H1 (cell line): ENCODE measurements around the gene TNNI3. TPM values are rescaled to one million over a fixed set of nuclear protein-coding genes. Genes with fewer than 3 reads are reported as not detected.

ENCODE experiments used
- CTCF ChIA-PET: fragments of 300-600 bp; sonication (Branson Sonifier 250); formaldehyde crosslinking; loops from one replicate; lab custom pipeline; 2021; ENCODE audit not compliant: partially characterized antibody; lab: Charles Lee
- POLR2A ChIA-PET: fragments of 300-600 bp; sonication (Branson Sonifier 250); formaldehyde crosslinking; loops from one replicate; lab custom pipeline; 2021; ENCODE audit warnings: inconsistent platforms; ENCODE audit not compliant: partially characterized antibody; lab: Charles Lee
- DNase-seq, 2 experiments: peaks; one replicate each; pipeline versions ENCODE4 v3.0.0 to v3.0.0-alpha.2; 2010 to 2022; ENCODE audit warnings: low spot score in 2 of 2, low read depth in 1 of 2, mixed read lengths in 1 of 2
- FAIRE-seq: peaks from 2 replicates; lab custom pipeline; 2011; peaks lifted over from hg19 to GRCh38; lab: Jason Lieb, UNC
- H2AFZ ChIP-seq: 2 replicates; pipeline ENCODE4 v1.8.1; 2012; ENCODE audit warnings: low read length, inconsistent platforms
- H2AK5ac ChIP-seq: 2 replicates; pipeline ENCODE4 v1.6.1; 2013; ENCODE audit warnings: low read depth, low read length
- H2BK120ac ChIP-seq: replicated peaks from 2 replicates; pipeline ENCODE3; 2013; ENCODE audit warnings: low read depth, low read length, inconsistent platforms
- H2BK12ac ChIP-seq: 2 replicates; pipeline ENCODE4 v1.6.1; 2013; ENCODE audit warnings: low read depth, low read length
- H2BK15ac ChIP-seq: 2 replicates; pipeline ENCODE4 v1.6.1; 2013; ENCODE audit warnings: low read length
- H2BK20ac ChIP-seq: 2 replicates; pipeline ENCODE4 v1.6.1; 2013; ENCODE audit warnings: low read length
- H2BK5ac ChIP-seq: 2 replicates; pipeline ENCODE4 v1.6.1; 2013; ENCODE audit warnings: low read depth, low read length
- H3K14ac ChIP-seq: 2 replicates; pipeline ENCODE4 v1.6.1; 2013; ENCODE audit warnings: inconsistent platforms; ENCODE audit not compliant: insufficient read length
- H3K18ac ChIP-seq: 2 replicates; pipeline ENCODE4 v1.6.1; 2013; ENCODE audit warnings: low read length; ENCODE audit errors: extremely low read depth
- H3K23ac ChIP-seq: 2 replicates; pipeline ENCODE4 v1.6.1; 2013; ENCODE audit warnings: inconsistent platforms; ENCODE audit not compliant: insufficient read length
- H3K23me2 ChIP-seq: 2 replicates; pipeline ENCODE4 v1.6.1; 2013; ENCODE audit warnings: low read depth, low read length
- H3K27ac ChIP-seq: 2 replicates; pipeline ENCODE4 v1.6.1; 2011; ENCODE audit warnings: low read depth, low read length, inconsistent platforms
- H3K27me3 ChIP-seq, 4 experiments: replicated peaks in 1 of 4; 1 replicate in 1 of 4; 2 replicates in 3 of 4; pipeline versions ENCODE4 v1.6.1 to v1.8.1; 2011 to 2013; ENCODE audit warnings: low read length in 3 of 4, mild to moderate bottlenecking in 3 of 4, inconsistent platforms in 2 of 4, mixed read lengths in 2 of 4, moderate library complexity in 1 of 4; ENCODE audit not compliant: control insufficient read depth in 3 of 4, insufficient read depth in 3 of 4; ENCODE audit errors: extremely low read depth in 1 of 4
- H3K36me3 ChIP-seq, 4 experiments: 2 replicates each; pipeline versions ENCODE4 v1.6.1 to v1.8.1; 2011 to 2013; ENCODE audit warnings: mild to moderate bottlenecking in 4 of 4, low read length in 3 of 4, moderate library complexity in 2 of 4, control low read depth in 1 of 4, inconsistent platforms in 1 of 4; ENCODE audit not compliant: insufficient read depth in 4 of 4, control insufficient read depth in 2 of 4
- H3K4ac ChIP-seq: replicated peaks from 2 replicates; pipeline ENCODE3; 2013; ENCODE audit warnings: low read length, low read depth, mixed read lengths, inconsistent platforms; ENCODE audit not compliant: insufficient read length
- H3K4me1 ChIP-seq, 4 experiments: replicated peaks in 1 of 4; 1 replicate in 1 of 4; 2 replicates in 3 of 4; pipeline versions ENCODE4 v1.6.1 to v1.8.1; 2011 to 2013; ENCODE audit warnings: low read length in 3 of 4, inconsistent platforms in 2 of 4, mixed read lengths in 1 of 4; ENCODE audit not compliant: insufficient read depth in 4 of 4, control insufficient read depth in 3 of 4
- H3K4me2 ChIP-seq, 2 experiments: 2 replicates each; pipeline versions ENCODE4 v1.6.1 to v1.8.1; 2011 to 2013; ENCODE audit warnings: low read depth in 2 of 2, low read length in 2 of 2, control low read depth in 1 of 2, inconsistent platforms in 1 of 2, mild to moderate bottlenecking in 1 of 2; ENCODE audit not compliant: insufficient read depth in 1 of 2
- H3K4me3 ChIP-seq, 4 experiments: fragments of 200-600, 300-600 bp in 1 of 4; sonication (generic), shearing (Covaris generic), sonication (Bioruptor Twin) in 1 of 4; 2 replicates each; pipeline versions ENCODE4 v1.5.1 to v1.8.1; 2011 to 2016; ENCODE audit warnings: low read length in 4 of 4, low read depth in 3 of 4, control low read depth in 2 of 4, inconsistent platforms in 2 of 4, mild to moderate bottlenecking in 2 of 4, mixed read lengths in 1 of 4, moderate library complexity in 1 of 4; ENCODE audit not compliant: insufficient read depth in 2 of 4; ENCODE audit errors: extremely low read depth in 1 of 4
- H3K56ac ChIP-seq: replicated peaks from 2 replicates; pipeline ENCODE3; 2013; ENCODE audit warnings: low read depth, mild to moderate bottlenecking, mixed read lengths, low read length, inconsistent platforms; ENCODE audit not compliant: insufficient read length
- H3K79me1 ChIP-seq: 2 replicates; pipeline ENCODE4 v1.6.1; 2013; ENCODE audit warnings: low read depth, low read length, control low read depth
- H3K79me2 ChIP-seq, 2 experiments: 2 replicates each; pipeline versions ENCODE4 v1.6.1 to v1.8.1; 2012 to 2013; ENCODE audit warnings: low read length in 2 of 2, mild to moderate bottlenecking in 2 of 2, inconsistent platforms in 1 of 2; ENCODE audit not compliant: insufficient read depth in 2 of 2, control insufficient read depth in 1 of 2
- H3K9ac ChIP-seq, 4 experiments: replicated peaks in 1 of 4; 1 replicate in 1 of 4; 2 replicates in 3 of 4; pipeline versions ENCODE4 v1.6.1 to v1.8.1; 2011 to 2013; ENCODE audit warnings: low read depth in 3 of 4, low read length in 3 of 4, control low read depth in 2 of 4, mild to moderate bottlenecking in 2 of 4, moderate library complexity in 2 of 4, inconsistent platforms in 1 of 4; ENCODE audit errors: extremely low read depth in 1 of 4
- H3K9me3 ChIP-seq, 2 experiments: 2 replicates each; pipeline versions ENCODE4 v1.6.1 to v1.8.1; 2012 to 2013; ENCODE audit warnings: mild to moderate bottlenecking in 2 of 2, moderate library complexity in 2 of 2, control low read depth in 1 of 2, inconsistent platforms in 1 of 2, low read depth in 1 of 2, low read length in 1 of 2, mixed read lengths in 1 of 2; ENCODE audit not compliant: insufficient read depth in 2 of 2
- H4K20me1 ChIP-seq, 2 experiments: replicated peaks in 1 of 2; 2 replicates each; pipeline versions ENCODE3 to v1.8.1; 2011 to 2013; ENCODE audit warnings: inconsistent platforms in 2 of 2, low read length in 2 of 2, mild to moderate bottlenecking in 1 of 2; ENCODE audit not compliant: insufficient read depth in 2 of 2, control insufficient read depth in 1 of 2
- H4K5ac ChIP-seq: 2 replicates; pipeline ENCODE4 v1.6.1; 2013; ENCODE audit warnings: low read length, low read depth, mixed read lengths, inconsistent platforms; ENCODE audit not compliant: insufficient read length
- H4K8ac ChIP-seq: 2 replicates; pipeline ENCODE4 v1.8.0; 2013; ENCODE audit warnings: mild to moderate bottlenecking, moderate library complexity, low read length, inconsistent platforms; ENCODE audit not compliant: insufficient read depth; ENCODE audit errors: extremely low read depth
- H4K91ac ChIP-seq: replicated peaks from 2 replicates; pipeline ENCODE3; 2013; ENCODE audit warnings: low read length, mixed read lengths, inconsistent platforms; ENCODE audit not compliant: insufficient read length
- SIN3A ChIP-seq, 2 experiments: IDR thresholded peaks in 1 of 2; conservative IDR thresholded peaks in 1 of 2; 2 replicates each; pipeline ENCODE4 v1.6.1; 2011 to 2012; ENCODE audit warnings: low read length in 2 of 2, improper control_type of control experiment in 1 of 2, low read depth in 1 of 2, mild to moderate bottlenecking in 1 of 2
- WGBS, 2 experiments: shearing (Covaris generic) in 1 of 2; methylation state at CpG; one replicate each; pipeline versions ENCODE4 v1.1.6 to v1.1.7; 2013 to 2015; ENCODE audit warnings: low lambda C conversion rate in 2 of 2, mixed read lengths in 2 of 2, inconsistent platforms in 1 of 2, low coverage in 1 of 2, missing lambda C conversion rate in 1 of 2; ENCODE audit not compliant: insufficient replicate concordance in 2 of 2, insufficient coverage in 1 of 2, insufficient read length in 1 of 2; ENCODE audit errors: extremely low coverage in 1 of 2, missing lambda C conversion rate in 1 of 2; 5-methylcytosine and 5-hydroxymethylcytosine counted together
- polyA plus RNA-seq, 7 experiments: library from polyadenylated mRNA; depleted of rRNA in 3 of 7; stranded (reverse) in 5 of 7; unstranded in 2 of 7; fragments of >200 nt in 5 of 7; fragments of 200-250 nt in 2 of 7; gene quantifications; 1 replicate in 5 of 7; 2 replicates in 1 of 7; 4 replicates in 1 of 7; pipeline versions ENCODE4 v1.2.1 to v1.2.3, GENCODE V29; 2011 to 2013; ENCODE audit warnings: missing spikeins in 2 of 7, mixed read lengths in 2 of 7
- total RNA-seq: library from RNA; stranded (reverse); fragmentation: NEBNext Ultra II Directional; extraction: Animal tissue kit (Norgen Biotek cat#: 25700); gene quantifications from 2 replicates; pipeline ENCODE4 v1.2.1, GENCODE V29; 2021

TNNI3 gene
- total and polyA plus RNA-seq, 2 of the 8 experiments (the other 6 are each of a cell fraction or from before 2014, with no cell fraction given): 16.9 to 56.0 TPM

- Histone ChIP-seq H3K79me2 (no peaks in the 10 kb centered on the region; a peak in 1 of 4 replicates), H3K4me1 (no peaks in the 10 kb centered on the region), H4K20me1 (peaks cover 8 to 17% of the 10 kb centered on the region in 2 experiments), H3K36me3 (peaks cover 0 to 2% (median 0%) of the 10 kb centered on the region in 4 experiments; a peak in 1 of 8 replicates), H3K4me3 (no peak overlapping the region), H2BK15ac (no peak overlapping the region), H2AFZ (no peak overlapping the region), H4K8ac (no peak overlapping the region), H3K14ac (no peak overlapping the region), H3K23ac (no peak overlapping the region), H3K9ac (no peak overlapping the region), H3K9me3 (peaks cover 2 to 4% of the 10 kb centered on the region in 2 experiments; a peak in 2 of 4 replicates), H4K91ac (no peak overlapping the region), H3K4me2 (no peak overlapping the region), H3K56ac (no peak overlapping the region), H2BK5ac (no peak overlapping the region), H4K5ac (no peak overlapping the region), H3K18ac (no peak overlapping the region), H3K79me1 (peaks cover 8% of the 10 kb centered on the region; the same call in 1 of the 2 replicates), H2BK120ac (no peak overlapping the region), H3K27ac (no peak overlapping the region), H2BK20ac (no peak overlapping the region), H3K4ac (no peak overlapping the region), H2AK5ac (no peak overlapping the region), H3K27me3 (no peaks in the 10 kb centered on the region), H3K23me2 (no peaks in the 10 kb centered on the region), H2BK12ac (no peak overlapping the region)
- no peak for FAIRE-seq
- WGBS, 2 experiments: 77% methylated on average over 2 of the region's 2 CpGs; no CpG with 5 or more reads in 1 of the 2 experiments
- DNase-seq: no peak
- ChIA-PET POLR2A (interaction anchor here (2.4 kb wide), 1 partner anchor 12 kb away, joined by 15 read pairs; the partner anchor contains the start of gene PPP1R12C), CTCF (interaction anchor here (0.6 to 2.9 kb wide), 4 partner anchors 11 to 89 kb away, joined by 3 to 11 read pairs (median 3); no protein-coding TSS in a partner anchor)
- TF ChIP-seq SIN3A (conservative IDR thresholded peaks at IDR 0.05 in 1 of 2, IDR thresholded peaks at IDR 0.05 in 1 of 2; ENCODE audit: low read depth in 1 of 2, low read length in 2 of 2): no peak
Measured at GRCh38 chr19:55105237-55105636, 52.3 kb downstream of the TNNI3 start.
